AG04449 (cell line): ENCODE data around the gene STRN.

Experiments
- CTCF ChIA-PET: fragments of 350-600 bp; formaldehyde crosslinking; extraction: SDS; loops from one replicate; lab custom pipeline; 2021; ENCODE audit warnings: antibody characterized with exemption; lab: Yijun Ruan, JAX
- POLR2A ChIA-PET: fragments of 400-600, 350-600 bp; formaldehyde crosslinking; extraction: SDS; loops from one replicate; lab custom pipeline; 2020; ENCODE audit warnings: antibody characterized with exemption, inconsistent platforms; lab: Yijun Ruan, JAX
- DNase-seq: peaks from one replicate; pipeline ENCODE4 v3.0.0-alpha.2; 2010; ENCODE audit warnings: low read depth, low spot score
- H3K4me3 ChIP-seq: 2 replicates; pipeline ENCODE4 v1.5.1; 2011; ENCODE audit warnings: low read depth, mild to moderate bottlenecking, control low read depth, low read length
- CTCF ChIP-seq: IDR thresholded peaks from one replicate; pipeline ENCODE4 v1.5.1; 2011; ENCODE audit warnings: mild to moderate bottlenecking, moderate library complexity, low read length, control low read depth, inconsistent platforms; ENCODE audit not compliant: insufficient read depth; ENCODE audit errors: missing control alignments

The STRN gene

GRCh38 chr2:36871068-36871707, 95.1 kb downstream of the STRN start:
- CTCF ChIA-PET, result interaction anchor here (0.7 to 1.5 kb wide), 3 partner anchors 16 to 88 kb away, joined by 3 to 4 read pairs (median 3); no protein-coding TSS in a partner anchor

GRCh38 chr2:36869606-36870005, 96.7 kb downstream of the STRN start:
- TF ChIP-seq CTCF, result no peak
- DNase-seq, result no peak
- no peak overlapping the region for H3K4me3 ChIP-seq
- ChIA-PET POLR2A (no interaction called here), CTCF (no interaction called here)

More at GRCh38 chr2:36871068-36871707, 95.1 kb downstream of the STRN start:
- DNase-seq, result no peak
- POLR2A ChIA-PET, result no interaction called here
- no peak for TF ChIP-seq CTCF
- H3K4me3 ChIP-seq, result no peak overlapping the region

- DNase-seq, result no peak
- no peak for TF ChIP-seq CTCF
- POLR2A ChIA-PET, result no interaction called here
- CTCF ChIA-PET, result no interaction called here
- H3K4me3 ChIP-seq, result no peak overlapping the region
Measured at GRCh38 chr2:36861896-36862295, 104.4 kb downstream of the STRN start.

- ChIA-PET POLR2A (no interaction called here), CTCF (no interaction called here)
- H3K4me3 ChIP-seq, result no peak overlapping the region
- no peak for DNase-seq
- no peak for TF ChIP-seq CTCF
Measured at GRCh38 chr2:36859366-36859792, 107.0 kb downstream of the STRN start.

- ChIA-PET POLR2A (no interaction called here), CTCF (no interaction called here)
- TF ChIP-seq CTCF, result no peak
- no peak for DNase-seq
- H3K4me3 ChIP-seq, result no peak overlapping the region
Measured at GRCh38 chr2:36858551-36859365, 107.6 kb downstream of the STRN start.

- no peak for DNase-seq
- ChIA-PET CTCF (no interaction called here), POLR2A (no interaction called here)
- TF ChIP-seq CTCF, result no peak
- H3K4me3 ChIP-seq, result no peak overlapping the region
Measured at GRCh38 chr2:36857713-36858112, 108.6 kb downstream of the STRN start.
